HepG2 (cell line): ENCODE measurements around the gene RREB1. TPM values are rescaled to one million over a fixed set of nuclear protein-coding genes. Genes with fewer than 3 reads are reported as not detected.

ENCODE experiments used
- ASH2L ChIP-seq: fragments of 300-600, 200-600 bp; sonication (generic); IDR thresholded peaks from 2 replicates; pipeline ENCODE4 v1.7.0; 2017; ENCODE audit warnings: low read depth, mild to moderate bottlenecking, moderate library complexity, mixed read lengths, low read length; ENCODE audit not compliant: insufficient read length
- EED ChIP-seq: sonication (generic); formaldehyde crosslinking; IDR thresholded peaks from 2 replicates; pipeline ENCODE4 v1.5.0; 2020; ENCODE audit warnings: mild to moderate bottlenecking, missing genetic modification reagents
- FOSL2 ChIP-seq: sonication (generic); formaldehyde crosslinking; IDR thresholded peaks from 2 replicates; pipeline ENCODE4 v1.4.0; 2020; ENCODE audit warnings: missing genetic modification reagents
- KLF13 ChIP-seq: sonication (generic); formaldehyde crosslinking; IDR thresholded peaks from 2 replicates; pipeline ENCODE4 v1.4.0; 2020; ENCODE audit warnings: mild to moderate bottlenecking, missing genetic modification reagents
- MED1 ChIP-seq: sonication (generic); formaldehyde crosslinking; IDR thresholded peaks from 2 replicates; pipeline ENCODE4 v1.4.0; 2020; ENCODE audit warnings: missing genetic modification reagents
- MEIS2 ChIP-seq: sonication (generic); formaldehyde crosslinking; IDR thresholded peaks from 2 replicates; pipeline ENCODE4 v1.9.0; 2021; ENCODE audit warnings: mild to moderate bottlenecking, missing genetic modification reagents
- PITX1 ChIP-seq: sonication (generic); formaldehyde crosslinking; IDR thresholded peaks from 2 replicates; pipeline ENCODE4 v1.5.1; 2020; ENCODE audit warnings: mild to moderate bottlenecking, missing genetic modification reagents
- RBM22 ChIP-seq: fragments of 200-400 bp; formaldehyde crosslinking; optimal IDR thresholded peaks from 2 replicates; pipeline ENCODE3; 2017; ENCODE audit warnings: mild to moderate bottlenecking, low read length, moderate library complexity
- RFXAP ChIP-seq: sonication (generic); formaldehyde crosslinking; IDR thresholded peaks from 2 replicates; pipeline ENCODE4 v1.4.0; 2020; ENCODE audit warnings: missing genetic modification reagents, borderline replicate concordance
- ZNF432 ChIP-seq: sonication (generic); formaldehyde crosslinking; IDR thresholded peaks from 2 replicates; pipeline ENCODE4 v1.5.0; 2020; ENCODE audit warnings: missing genetic modification reagents, mild to moderate bottlenecking, borderline replicate concordance
- ZNF775 ChIP-seq: sonication (generic); formaldehyde crosslinking; IDR thresholded peaks from 2 replicates; pipeline ENCODE4 v1.4.0; 2020; ENCODE audit warnings: missing genetic modification reagents, mild to moderate bottlenecking, moderate library complexity, borderline replicate concordance
- polyA plus RNA-seq, 8 experiments: library from polyadenylated mRNA; depleted of rRNA in 3 of 8; stranded (reverse) in 7 of 8; unstranded in 1 of 8; fragments of >200 nt; fragmentation: Illumina TruSeq in 4 of 8; extraction: Trizol in 4 of 8; gene quantifications; 2 replicates each; pipeline versions ENCODE4 v1.2.1 to v1.2.3, GENCODE V29; 2011 to 2016; ENCODE audit warnings: low read depth in 4 of 8, missing spikeins in 1 of 8, mixed read lengths in 1 of 8; ENCODE audit not compliant: insufficient read depth in 1 of 8
- total RNA-seq, 5 experiments: library from RNA; depleted of rRNA; stranded (reverse); fragments of >200 nt; fragmentation: Illumina TruSeq; extraction: Trizol; gene quantifications; 2 replicates each; pipeline ENCODE4 v1.2.3, GENCODE V29; 2016; ENCODE audit warnings: low read depth in 1 of 5
- TF ChIP-seq, protein P1 (sequence below): sonication (generic); formaldehyde crosslinking; IDR thresholded peaks from 2 replicates; pipeline ENCODE4 v1.8.0; 2022; ENCODE audit warnings: mild to moderate bottlenecking, missing genetic modification reagents; ENCODE audit not compliant: insufficient replicate concordance
- TF ChIP-seq, protein P2 (sequence below): sonication (generic); formaldehyde crosslinking; IDR thresholded peaks from 2 replicates; pipeline ENCODE4; 2020; ENCODE audit warnings: missing genetic modification reagents, mild to moderate bottlenecking, borderline replicate concordance
- TF ChIP-seq, protein P3 (sequence below): IDR thresholded peaks from 2 replicates; pipeline ENCODE4 v1.4.0; 2020; ENCODE audit warnings: mild to moderate bottlenecking, missing genetic modification reagents
- TF ChIP-seq, protein P4 (sequence below), 2 experiments: fragments of 450-650 bp in 1 of 2; sonication (generic) in 1 of 2; formaldehyde crosslinking; IDR thresholded peaks; 2 replicates each; pipeline versions ENCODE4 v1.5.0 to v1.8.0; 2020 to 2022; ENCODE audit warnings: mild to moderate bottlenecking in 1 of 2, missing genetic modification reagents in 1 of 2

RREB1 gene
- total and polyA plus RNA-seq, 2 of the 13 experiments (the other 11 are each of a cell fraction or from before 2014, with no cell fraction given) = 6.1 to 23.2 TPM

DNA sequence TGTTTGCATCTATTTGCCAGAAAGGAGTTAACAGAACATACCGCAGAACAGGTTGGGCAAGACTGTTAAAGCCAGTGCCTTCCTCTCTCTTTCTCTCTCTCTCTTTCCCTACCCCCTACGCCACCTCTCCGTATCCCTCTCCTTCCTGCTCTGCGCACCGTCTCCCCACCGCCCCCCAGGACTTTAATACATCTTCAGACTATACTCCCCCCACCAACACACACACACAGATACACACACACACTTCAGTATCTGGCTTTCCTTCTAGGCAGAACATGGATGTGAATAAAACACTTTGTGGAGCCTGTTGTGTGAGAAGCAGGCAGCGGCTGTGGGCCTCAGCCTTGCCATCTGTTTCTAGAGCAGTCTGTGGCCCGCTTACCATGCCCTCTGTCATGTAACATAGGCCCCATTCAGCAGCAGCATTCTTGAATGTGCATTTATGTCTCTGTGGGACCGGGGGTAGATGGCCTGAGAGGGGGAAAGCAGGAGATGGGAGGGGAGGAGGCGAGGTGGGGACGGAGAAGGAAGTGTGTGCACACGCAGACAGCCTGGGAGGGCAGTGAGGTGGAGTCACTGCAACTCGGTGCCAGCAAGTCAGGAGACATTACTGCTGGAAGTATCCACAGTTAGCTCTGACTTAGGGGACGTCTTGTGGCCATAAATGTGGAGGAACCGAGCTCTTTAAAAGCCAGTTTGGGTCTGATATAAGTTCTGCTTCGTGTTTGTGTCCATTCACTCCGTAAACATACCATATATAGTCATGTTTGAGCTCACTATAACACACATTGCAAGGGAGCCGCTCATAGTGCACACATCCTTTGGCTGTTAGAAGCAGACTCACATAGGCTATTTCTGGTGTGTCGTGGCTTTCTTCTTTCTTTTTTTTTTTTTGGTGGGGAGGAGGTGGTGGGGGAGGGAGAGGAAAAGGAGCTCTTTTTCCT is 38.4 kb downstream of the RREB1 start (continued):
- TF ChIP-seq, protein P1, sequence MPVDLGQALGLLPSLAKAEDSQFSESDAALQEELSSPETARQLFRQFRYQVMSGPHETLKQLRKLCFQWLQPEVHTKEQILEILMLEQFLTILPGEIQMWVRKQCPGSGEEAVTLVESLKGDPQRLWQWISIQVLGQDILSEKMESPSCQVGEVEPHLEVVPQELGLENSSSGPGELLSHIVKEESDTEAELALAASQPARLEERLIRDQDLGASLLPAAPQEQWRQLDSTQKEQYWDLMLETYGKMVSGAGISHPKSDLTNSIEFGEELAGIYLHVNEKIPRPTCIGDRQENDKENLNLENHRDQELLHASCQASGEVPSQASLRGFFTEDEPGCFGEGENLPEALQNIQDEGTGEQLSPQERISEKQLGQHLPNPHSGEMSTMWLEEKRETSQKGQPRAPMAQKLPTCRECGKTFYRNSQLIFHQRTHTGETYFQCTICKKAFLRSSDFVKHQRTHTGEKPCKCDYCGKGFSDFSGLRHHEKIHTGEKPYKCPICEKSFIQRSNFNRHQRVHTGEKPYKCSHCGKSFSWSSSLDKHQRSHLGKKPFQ (CRISPR knock-in tag) = peak; percentile 48
- TF ChIP-seq RBM22 (peak; percentile 27), EED (CRISPR knock-in tag) (peak; percentile 76; the same call in 1 of the 2 replicates), PITX1 (0 out of 2 replicates have a peak, but pooled peaks have one; percentile 29), MEIS2 (0 out of 2 replicates have a peak, but pooled peaks have one; percentile 24), MED1 (CRISPR knock-in tag) (peak; percentile 51), ZNF432 (no peak), ZNF775 (CRISPR knock-in tag) (0 out of 2 replicates have a peak, but pooled peaks have one; percentile 53), RFXAP (CRISPR knock-in tag) (0 out of 2 replicates have a peak, but pooled peaks have one; percentile 25), ASH2L (peak; percentile 59), KLF13 (CRISPR knock-in tag) (no peak), FOSL2 (CRISPR knock-in tag) (peak; percentile 11; the same call in 1 of the 2 replicates)
- TF ChIP-seq, protein P2, sequence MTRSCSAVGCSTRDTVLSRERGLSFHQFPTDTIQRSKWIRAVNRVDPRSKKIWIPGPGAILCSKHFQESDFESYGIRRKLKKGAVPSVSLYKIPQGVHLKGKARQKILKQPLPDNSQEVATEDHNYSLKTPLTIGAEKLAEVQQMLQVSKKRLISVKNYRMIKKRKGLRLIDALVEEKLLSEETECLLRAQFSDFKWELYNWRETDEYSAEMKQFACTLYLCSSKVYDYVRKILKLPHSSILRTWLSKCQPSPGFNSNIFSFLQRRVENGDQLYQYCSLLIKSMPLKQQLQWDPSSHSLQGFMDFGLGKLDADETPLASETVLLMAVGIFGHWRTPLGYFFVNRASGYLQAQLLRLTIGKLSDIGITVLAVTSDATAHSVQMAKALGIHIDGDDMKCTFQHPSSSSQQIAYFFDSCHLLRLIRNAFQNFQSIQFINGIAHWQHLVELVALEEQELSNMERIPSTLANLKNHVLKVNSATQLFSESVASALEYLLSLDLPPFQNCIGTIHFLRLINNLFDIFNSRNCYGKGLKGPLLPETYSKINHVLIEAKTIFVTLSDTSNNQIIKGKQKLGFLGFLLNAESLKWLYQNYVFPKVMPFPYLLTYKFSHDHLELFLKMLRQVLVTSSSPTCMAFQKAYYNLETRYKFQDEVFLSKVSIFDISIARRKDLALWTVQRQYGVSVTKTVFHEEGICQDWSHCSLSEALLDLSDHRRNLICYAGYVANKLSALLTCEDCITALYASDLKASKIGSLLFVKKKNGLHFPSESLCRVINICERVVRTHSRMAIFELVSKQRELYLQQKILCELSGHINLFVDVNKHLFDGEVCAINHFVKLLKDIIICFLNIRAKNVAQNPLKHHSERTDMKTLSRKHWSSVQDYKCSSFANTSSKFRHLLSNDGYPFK (CRISPR knock-in tag) = 0 out of 2 replicates have a peak, but pooled peaks have one; percentile 23
- TF ChIP-seq, protein P3, sequence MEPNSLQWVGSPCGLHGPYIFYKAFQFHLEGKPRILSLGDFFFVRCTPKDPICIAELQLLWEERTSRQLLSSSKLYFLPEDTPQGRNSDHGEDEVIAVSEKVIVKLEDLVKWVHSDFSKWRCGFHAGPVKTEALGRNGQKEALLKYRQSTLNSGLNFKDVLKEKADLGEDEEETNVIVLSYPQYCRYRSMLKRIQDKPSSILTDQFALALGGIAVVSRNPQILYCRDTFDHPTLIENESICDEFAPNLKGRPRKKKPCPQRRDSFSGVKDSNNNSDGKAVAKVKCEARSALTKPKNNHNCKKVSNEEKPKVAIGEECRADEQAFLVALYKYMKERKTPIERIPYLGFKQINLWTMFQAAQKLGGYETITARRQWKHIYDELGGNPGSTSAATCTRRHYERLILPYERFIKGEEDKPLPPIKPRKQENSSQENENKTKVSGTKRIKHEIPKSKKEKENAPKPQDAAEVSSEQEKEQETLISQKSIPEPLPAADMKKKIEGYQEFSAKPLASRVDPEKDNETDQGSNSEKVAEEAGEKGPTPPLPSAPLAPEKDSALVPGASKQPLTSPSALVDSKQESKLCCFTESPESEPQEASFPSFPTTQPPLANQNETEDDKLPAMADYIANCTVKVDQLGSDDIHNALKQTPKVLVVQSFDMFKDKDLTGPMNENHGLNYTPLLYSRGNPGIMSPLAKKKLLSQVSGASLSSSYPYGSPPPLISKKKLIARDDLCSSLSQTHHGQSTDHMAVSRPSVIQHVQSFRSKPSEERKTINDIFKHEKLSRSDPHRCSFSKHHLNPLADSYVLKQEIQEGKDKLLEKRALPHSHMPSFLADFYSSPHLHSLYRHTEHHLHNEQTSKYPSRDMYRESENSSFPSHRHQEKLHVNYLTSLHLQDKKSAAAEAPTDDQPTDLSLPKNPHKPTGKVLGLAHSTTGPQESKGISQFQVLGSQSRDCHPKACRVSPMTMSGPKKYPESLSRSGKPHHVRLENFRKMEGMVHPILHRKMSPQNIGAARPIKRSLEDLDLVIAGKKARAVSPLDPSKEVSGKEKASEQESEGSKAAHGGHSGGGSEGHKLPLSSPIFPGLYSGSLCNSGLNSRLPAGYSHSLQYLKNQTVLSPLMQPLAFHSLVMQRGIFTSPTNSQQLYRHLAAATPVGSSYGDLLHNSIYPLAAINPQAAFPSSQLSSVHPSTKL (CRISPR knock-in tag) = 0 out of 2 replicates have a peak, but pooled peaks have one; percentile 13
- TF ChIP-seq, protein P4, sequence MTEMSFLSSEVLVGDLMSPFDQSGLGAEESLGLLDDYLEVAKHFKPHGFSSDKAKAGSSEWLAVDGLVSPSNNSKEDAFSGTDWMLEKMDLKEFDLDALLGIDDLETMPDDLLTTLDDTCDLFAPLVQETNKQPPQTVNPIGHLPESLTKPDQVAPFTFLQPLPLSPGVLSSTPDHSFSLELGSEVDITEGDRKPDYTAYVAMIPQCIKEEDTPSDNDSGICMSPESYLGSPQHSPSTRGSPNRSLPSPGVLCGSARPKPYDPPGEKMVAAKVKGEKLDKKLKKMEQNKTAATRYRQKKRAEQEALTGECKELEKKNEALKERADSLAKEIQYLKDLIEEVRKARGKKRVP (CRISPR knock-in tag; IDR thresholded peaks at IDR 0.05) = peak in 1 of 2 experiments; percentile 50; a peak in 2 of 4 replicates
